A673 (cell line): Measurements from ENCODE around the gene CASKIN2. TPM values are rescaled to one million over a fixed set of nuclear protein-coding genes. Genes with fewer than 3 reads are reported as not detected.

Experiments used
- BruUV-seq: library from RNA; stranded (reverse); fragments of 400-500 nt; replicated peaks from 2 replicates; lab custom pipeline; 2021; lab: Mats Ljungman, UMichigan
- CTCF ChIA-PET: fragments of 300-600 bp; sonication (Branson Sonifier 250); formaldehyde crosslinking; loops from one replicate; lab custom pipeline; 2022; ENCODE audit warnings: antibody characterized with exemption; lab: Charles Lee
- POLR2A ChIA-PET: fragments of 300-600 bp; sonication (Branson Sonifier 250); formaldehyde crosslinking; loops from one replicate; lab custom pipeline; 2022; ENCODE audit warnings: antibody characterized with exemption; ENCODE audit not compliant: low non-redundant PET; lab: Charles Lee
- DNase-seq: peaks from one replicate; pipeline ENCODE4 v3.0.0-alpha.2; 2015; ENCODE audit warnings: low spot score
- H3K27ac ChIP-seq: fragments of 200-600 bp; sonication (generic); 2 replicates; pipeline ENCODE4 v1.5.1; 2016; ENCODE audit warnings: mixed run types, low read depth, mild to moderate bottlenecking, mixed read lengths, antibody characterized with exemption, low read length; ENCODE audit not compliant: poor library complexity, severe bottlenecking
- H3K27me3 ChIP-seq: fragments of 200-600 bp; sonication (generic); replicated peaks from 2 replicates; pipeline ENCODE4 v1.6.1; 2017; ENCODE audit warnings: mixed run types, low read depth, mild to moderate bottlenecking, mixed read lengths, antibody characterized with exemption, low read length; ENCODE audit not compliant: insufficient read depth, poor library complexity
- H3K36me3 ChIP-seq: fragments of 200-600 bp; sonication (generic); 2 replicates; pipeline ENCODE4 v1.6.1; 2016; ENCODE audit warnings: mixed run types, mild to moderate bottlenecking, mixed read lengths, antibody characterized with exemption, low read length; ENCODE audit not compliant: insufficient read depth, poor library complexity, severe bottlenecking
- H3K4me1 ChIP-seq: fragments of 200-600 bp; sonication (generic); 2 replicates; pipeline ENCODE4 v1.6.1; 2017; ENCODE audit warnings: mixed run types, mild to moderate bottlenecking, mixed read lengths, antibody characterized with exemption, low read length; ENCODE audit not compliant: insufficient read depth, poor library complexity, severe bottlenecking
- H3K4me3 ChIP-seq: fragments of 200-600 bp; sonication (generic); 2 replicates; pipeline ENCODE4 v1.5.1; 2016; ENCODE audit warnings: low read depth, mixed run types, mild to moderate bottlenecking, mixed read lengths, low read length; ENCODE audit not compliant: poor library complexity, severe bottlenecking
- H3K9me3 ChIP-seq: fragments of 200-600 bp; sonication (generic); 2 replicates; pipeline ENCODE4 v1.6.1; 2016; ENCODE audit warnings: mixed run types, low read depth, mild to moderate bottlenecking, mixed read lengths, antibody characterized with exemption, low read length; ENCODE audit not compliant: poor library complexity, severe bottlenecking
- EZH2 ChIP-seq: fragments of 200-600 bp; sonication (generic); IDR thresholded peaks from 2 replicates; pipeline ENCODE4 v1.6.1; 2017; ENCODE audit warnings: borderline replicate concordance, low read depth, mild to moderate bottlenecking, mixed read lengths, antibody characterized with exemption, low read length; ENCODE audit not compliant: poor library complexity, severe bottlenecking
- intact Hi-C: fragments of 100-400 bp; cut with micrococcal nuclease; formaldehyde crosslinking; loops from one replicate; pipeline ENCODE4 v1.10.0; 2022; ENCODE audit not compliant: unreplicated experiment
- total RNA-seq: library from RNA; stranded (reverse); gene quantifications from 2 replicates; pipeline ENCODE4 v1.2.3, GENCODE V29; 2021
- TF ChIP-seq, protein P1 (sequence below): fragments of 300-800, 200-600 bp; sonication (generic); conservative IDR thresholded peaks from 2 replicates; pipeline ENCODE4 v1.5.1; 2017; ENCODE audit warnings: low read depth, mild to moderate bottlenecking, antibody characterized with exemption, low read length, moderate library complexity, mixed read lengths

Gene CASKIN2
- total RNA-seq, 1 experiment from 2014 or later, result 32.6 TPM

DNA sequence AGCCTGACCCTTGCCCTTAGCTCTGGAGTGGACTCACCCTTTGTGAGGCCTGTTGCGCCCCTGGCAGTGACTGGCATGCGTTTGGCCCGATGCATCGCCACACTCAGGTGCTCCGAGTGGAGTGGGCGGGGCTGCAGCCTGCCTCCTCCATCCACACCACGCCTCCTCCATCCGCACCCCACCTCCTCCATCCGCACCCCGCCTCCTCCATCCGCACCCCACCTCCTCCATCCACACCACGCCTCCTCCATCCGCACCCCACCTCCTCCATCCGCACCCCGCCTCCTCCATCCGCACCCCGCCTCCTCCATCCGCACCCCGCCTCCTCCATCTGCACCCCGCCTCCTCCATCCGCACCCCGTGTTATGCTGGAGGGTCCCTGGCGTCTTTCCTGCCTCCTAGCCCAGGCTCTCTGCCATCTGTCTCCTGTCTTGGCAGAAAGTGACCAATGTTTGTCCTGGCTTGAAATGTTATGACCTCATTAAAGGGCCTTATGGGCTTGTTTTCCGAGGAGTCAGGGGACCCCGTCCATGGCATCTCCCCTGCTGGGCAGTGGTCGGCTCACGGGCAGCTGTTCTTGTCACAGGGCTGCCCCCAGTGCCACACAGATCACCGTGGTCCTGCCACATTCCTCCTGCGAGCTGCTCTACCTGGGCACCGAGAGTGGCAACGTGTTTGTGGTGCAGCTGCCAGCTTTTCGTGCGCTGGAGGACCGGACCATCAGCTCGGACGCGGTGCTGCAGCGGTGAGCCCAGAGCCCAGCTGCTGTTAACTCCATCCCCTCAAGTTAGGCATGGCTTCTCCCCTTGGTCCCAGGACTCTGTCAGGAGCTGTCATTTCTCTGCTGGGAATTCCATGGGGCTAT lies 43.6 kb upstream of the CASKIN2 start:
- TF ChIP-seq EZH2, result no peak
- TF ChIP-seq, protein P1, sequence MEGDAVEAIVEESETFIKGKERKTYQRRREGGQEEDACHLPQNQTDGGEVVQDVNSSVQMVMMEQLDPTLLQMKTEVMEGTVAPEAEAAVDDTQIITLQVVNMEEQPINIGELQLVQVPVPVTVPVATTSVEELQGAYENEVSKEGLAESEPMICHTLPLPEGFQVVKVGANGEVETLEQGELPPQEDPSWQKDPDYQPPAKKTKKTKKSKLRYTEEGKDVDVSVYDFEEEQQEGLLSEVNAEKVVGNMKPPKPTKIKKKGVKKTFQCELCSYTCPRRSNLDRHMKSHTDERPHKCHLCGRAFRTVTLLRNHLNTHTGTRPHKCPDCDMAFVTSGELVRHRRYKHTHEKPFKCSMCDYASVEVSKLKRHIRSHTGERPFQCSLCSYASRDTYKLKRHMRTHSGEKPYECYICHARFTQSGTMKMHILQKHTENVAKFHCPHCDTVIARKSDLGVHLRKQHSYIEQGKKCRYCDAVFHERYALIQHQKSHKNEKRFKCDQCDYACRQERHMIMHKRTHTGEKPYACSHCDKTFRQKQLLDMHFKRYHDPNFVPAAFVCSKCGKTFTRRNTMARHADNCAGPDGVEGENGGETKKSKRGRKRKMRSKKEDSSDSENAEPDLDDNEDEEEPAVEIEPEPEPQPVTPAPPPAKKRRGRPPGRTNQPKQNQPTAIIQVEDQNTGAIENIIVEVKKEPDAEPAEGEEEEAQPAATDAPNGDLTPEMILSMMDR, result no peak
- no peaks in the 10 kb centered on the region for H3K4me1 ChIP-seq
- DNase-seq, result no peak
- no TSS peak for BruUV-seq
- no peaks in the 10 kb centered on the region for H3K27me3 ChIP-seq
- POLR2A ChIA-PET, result no interaction called here
- H3K27ac ChIP-seq, result no peak overlapping the region
- no peaks in the 10 kb centered on the region for H3K9me3 ChIP-seq
- H3K36me3 ChIP-seq, result no peaks in the 10 kb centered on the region
- intact Hi-C loops, result no loop called here
- CTCF ChIA-PET, result no interaction called here
- no peak overlapping the region for H3K4me3 ChIP-seq

DNA sequence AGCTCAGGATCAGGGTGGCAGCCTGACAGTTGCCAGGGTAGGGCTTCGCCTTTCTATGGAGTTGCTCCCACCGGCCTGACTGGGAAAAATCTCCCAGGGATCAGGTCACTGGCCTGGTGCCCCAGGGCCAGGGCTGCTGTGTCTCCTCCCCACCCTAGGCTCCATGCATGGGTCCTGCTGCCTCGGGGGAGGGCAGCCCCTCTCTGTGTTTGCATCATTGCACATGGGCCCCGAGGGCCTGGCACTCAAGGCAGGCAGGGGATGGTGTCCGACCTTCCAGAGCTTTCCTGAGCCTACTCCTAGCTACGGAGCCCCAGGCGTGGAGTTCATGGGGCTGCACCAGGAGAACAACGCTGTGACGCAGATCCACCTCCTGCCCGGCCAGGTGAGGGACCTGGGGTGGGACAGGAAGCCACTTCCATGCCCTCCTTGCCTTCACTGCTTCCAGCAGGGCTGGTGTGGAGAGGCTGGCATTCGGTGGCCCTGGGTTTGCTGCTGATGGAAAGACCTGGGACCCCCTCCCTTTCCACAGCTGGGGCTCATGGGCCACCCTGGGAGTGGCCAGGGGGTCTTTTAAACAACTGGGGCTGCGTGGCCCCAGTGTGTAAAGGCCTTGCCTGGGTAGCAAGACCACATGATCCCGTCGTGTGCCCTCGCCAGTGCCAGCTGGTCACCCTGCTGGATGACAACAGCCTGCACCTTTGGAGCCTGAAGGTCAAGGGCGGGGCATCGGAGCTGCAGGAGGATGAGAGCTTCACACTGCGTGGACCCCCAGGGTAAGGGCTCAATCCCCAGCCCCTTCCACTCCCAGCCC lies 42.7 kb upstream of the CASKIN2 start:
- no peaks in the 10 kb centered on the region for H3K4me1 ChIP-seq
- no peaks in the 10 kb centered on the region for H3K27me3 ChIP-seq
- H3K4me3 ChIP-seq, result no peak overlapping the region
- BruUV-seq, result no TSS peak
- H3K9me3 ChIP-seq, result no peaks in the 10 kb centered on the region
- ChIA-PET CTCF (no interaction called here), POLR2A (no interaction called here)
- no peak for DNase-seq
- no peak overlapping the region for H3K27ac ChIP-seq
- intact Hi-C loops, result no loop called here
- TF ChIP-seq, protein P1, result no peak
- TF ChIP-seq EZH2, result no peak
- no peaks in the 10 kb centered on the region for H3K36me3 ChIP-seq

DNA sequence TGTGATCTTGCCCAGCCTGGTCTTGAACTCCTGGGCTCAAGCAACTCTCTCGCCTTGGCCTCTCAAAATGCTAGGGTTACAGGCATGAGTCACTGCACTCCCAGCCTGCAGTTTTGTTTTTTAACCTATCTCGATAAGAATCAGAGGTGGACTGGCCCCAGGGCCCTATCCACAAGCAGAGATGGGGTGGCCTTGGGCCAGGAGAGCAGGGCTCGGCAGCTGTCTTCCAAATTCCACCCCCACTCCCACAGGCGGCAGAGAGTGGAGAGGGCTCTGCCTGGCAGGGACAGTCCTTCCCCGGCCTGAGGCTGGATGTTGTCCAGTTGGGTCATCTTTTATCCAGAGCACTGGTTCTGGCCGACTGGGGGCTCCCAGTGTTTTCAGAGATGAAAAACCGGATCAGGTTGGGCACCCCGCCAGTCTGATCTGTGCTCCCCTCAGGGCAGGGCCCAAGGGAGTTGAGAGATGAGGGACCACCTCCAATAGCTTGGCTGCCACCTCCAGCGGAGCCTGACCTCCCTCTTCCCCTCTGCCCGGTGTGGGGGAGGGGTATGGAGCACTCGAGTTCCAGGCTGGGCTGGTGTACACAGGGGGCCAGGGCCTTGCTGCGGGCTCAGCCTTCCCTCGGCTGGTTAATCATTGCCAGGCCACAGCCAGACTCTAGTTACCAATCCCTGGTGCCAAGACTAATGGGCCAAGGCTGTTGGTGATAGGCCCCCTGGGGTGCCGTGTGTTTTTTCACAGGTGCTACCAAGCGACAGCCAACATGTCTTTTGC lies 41.9 kb upstream of the CASKIN2 start:
- DNase-seq, result no peak

More for the DNA sequence above, 41.9 kb upstream of the CASKIN2 start:
- no TSS peak for BruUV-seq
- H3K4me1 ChIP-seq, result no peaks in the 10 kb centered on the region
- intact Hi-C loops, result no loop called here
- ChIA-PET CTCF (no interaction called here), POLR2A (no interaction called here)
- H3K4me3 ChIP-seq, result no peak overlapping the region
- no peaks in the 10 kb centered on the region for H3K27me3 ChIP-seq
- no peaks in the 10 kb centered on the region for H3K9me3 ChIP-seq
- no peak overlapping the region for H3K27ac ChIP-seq
- H3K36me3 ChIP-seq, result no peaks in the 10 kb centered on the region
- no peak for TF ChIP-seq EZH2
- TF ChIP-seq, protein P1, result no peak
